ENCODE measurements around the gene ADAD1.

Gene ADAD1

DNA sequence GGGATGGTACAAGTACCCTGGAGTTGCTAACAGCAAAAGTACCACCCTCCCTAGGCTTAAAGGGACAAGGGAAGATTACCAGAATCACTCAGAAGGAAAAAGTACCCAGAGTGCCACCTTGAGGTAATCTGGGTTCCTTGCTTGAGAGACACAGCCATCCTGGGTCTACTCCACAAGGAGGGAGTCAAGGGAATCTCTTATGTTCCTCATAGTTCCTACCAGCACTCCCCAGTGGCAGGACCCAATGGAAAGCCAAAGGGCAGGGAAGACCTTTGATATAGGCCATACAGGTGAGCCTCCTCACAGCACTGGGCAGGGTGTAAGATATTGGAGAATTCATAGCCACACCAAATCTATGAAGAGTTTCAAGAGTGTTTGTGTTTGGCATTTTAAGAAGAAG lies 72.0 kb downstream of the ADAD1 start:
- no peak for DNase-seq
- intact Hi-C loops (cut with DNase I), result no loop called here

DNA sequence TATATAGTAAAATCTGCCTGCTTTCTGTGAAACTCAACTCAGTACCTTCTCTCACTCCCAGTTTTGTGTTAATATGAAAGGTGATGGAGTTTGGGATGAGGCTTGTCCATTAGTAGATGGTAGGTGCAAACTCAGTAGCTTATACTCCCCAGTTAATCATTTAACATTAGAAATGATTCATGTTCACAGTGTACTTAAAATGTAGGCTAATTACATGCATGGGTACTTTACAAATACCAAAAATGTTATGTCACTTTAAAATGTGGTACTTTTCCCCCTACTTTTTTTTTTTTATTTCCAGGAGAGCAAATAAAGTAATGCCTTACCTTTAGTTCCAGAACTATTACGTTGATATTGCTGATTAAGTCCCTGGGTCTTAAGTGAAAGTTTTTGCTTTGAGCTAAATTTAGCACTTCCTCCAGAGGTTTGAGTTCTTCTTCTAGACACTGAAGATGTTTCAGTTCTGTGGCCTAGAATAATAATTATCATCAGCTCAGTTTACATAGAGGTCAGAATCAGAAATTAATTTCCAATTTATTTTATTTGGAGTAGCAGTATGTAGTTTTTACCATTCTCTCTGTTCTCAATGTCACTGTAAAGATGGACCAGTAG lies 74.7 kb downstream of the ADAD1 start:
- DNase-seq, result no peak
- intact Hi-C loops (cut with DNase I), result no loop called here

DNA sequence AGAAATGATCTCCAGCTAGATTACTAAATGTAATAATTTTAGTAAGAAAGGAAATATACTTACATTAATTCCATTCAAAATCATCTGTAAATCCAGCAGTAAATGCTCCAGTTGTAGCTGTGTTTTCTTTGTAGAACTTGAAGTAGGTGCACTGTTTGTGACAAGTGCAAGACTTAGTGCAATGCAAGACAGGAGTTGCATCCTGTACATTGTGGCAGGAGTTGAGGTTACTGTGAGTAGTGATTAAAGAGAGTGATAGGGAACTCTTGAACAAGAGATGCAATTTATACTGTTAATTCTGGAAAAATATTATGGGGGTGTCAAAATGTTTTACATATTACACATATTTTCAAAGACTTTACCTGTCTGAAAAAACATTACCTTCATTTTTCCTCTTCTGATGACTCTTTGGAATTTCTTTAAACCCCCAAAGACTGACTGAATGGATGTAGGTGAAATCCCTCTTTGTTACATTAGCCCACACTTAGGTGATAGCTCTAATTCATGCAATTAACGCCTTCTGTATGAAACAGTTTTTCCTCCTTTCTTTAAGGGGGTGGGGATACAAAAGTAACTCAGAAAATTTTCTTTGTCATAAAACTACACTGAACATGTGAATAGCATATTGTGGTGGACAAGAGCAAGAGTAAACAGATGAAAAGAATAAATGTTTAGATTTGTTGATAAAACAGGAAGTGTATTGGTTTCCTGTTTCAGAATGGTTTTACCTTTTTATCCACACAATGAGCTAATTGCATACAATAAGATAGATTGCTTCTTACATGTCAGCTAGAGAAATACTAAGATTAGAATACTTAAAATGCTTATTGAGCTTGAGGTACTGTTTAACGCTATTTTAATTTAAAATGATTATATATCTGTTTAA lies 77.7 kb downstream of the ADAD1 start, which contains the start of gene IL2:
TSS of gene IL2 (minus strand) at position 495 of the 886 bp plus-strand sequence. CDS start at position 210, 285 bp downstream.
- DNase-seq, result no peak
- intact Hi-C loops (cut with DNase I), result no loop called here

DNA sequence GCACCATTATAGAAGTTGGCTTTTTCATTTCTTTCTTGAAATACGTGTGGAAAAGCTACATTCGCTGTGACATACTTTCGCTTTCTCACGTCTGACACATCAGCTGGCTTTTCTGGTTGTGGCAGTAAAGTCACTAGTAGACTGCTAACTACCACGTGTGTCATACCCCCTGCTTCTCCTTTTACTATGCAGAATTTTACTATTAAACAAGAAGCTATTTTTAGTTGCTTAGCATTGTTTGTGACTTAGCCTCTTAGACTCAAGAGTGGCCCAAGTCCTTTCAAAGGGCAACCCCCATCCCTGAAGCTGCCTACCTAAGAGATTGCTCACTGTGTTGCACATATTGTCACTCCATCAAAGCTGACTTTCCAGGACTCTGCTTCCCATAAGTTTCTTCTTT lies 79.8 kb downstream of the ADAD1 start:
- intact Hi-C loops (cut with DNase I), result no loop called here
- no peak for DNase-seq

DNA sequence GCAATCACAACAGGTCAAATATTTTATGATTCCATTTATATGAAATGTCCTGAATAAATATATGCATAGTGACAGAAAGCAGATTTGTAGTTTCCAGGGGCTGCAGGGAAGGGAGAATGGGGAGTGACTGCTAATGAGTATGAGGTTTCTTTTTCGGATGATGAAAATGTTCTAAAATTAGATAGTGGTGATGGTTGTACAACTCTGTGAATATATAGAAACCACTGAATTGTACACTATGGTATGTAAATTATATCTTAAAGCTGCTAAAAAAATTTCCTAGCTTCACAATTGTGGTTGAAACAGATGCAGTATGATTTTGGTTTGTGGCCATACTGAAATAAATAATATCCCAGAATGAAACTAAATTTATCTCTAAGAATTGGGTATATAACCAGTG lies 90.6 kb downstream of the ADAD1 start:
- DNase-seq, result no peak
- intact Hi-C loops (cut with DNase I), result no loop called here

DNA sequence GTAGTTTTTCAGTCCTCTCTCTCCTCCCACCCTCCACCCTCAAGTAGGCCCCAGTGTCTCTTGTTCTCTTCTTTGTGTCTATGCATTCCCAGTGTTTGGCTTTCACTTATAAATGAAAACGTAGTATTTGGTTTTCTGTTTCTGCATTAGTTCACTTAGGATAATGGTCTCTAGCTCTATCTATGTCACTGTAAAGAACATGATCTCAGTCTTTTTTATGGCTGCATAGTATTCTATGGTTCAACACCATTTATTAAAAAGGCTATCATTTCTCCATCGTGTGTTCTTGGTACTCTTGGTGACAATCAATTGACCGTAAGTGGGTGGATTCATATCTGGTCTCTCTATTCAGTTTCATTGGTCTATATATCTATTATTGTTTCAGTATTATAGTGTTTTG lies 96.4 kb downstream of the ADAD1 start:
- DNase-seq, result no peak
- intact Hi-C loops (cut with DNase I), result no loop called here

DNA sequence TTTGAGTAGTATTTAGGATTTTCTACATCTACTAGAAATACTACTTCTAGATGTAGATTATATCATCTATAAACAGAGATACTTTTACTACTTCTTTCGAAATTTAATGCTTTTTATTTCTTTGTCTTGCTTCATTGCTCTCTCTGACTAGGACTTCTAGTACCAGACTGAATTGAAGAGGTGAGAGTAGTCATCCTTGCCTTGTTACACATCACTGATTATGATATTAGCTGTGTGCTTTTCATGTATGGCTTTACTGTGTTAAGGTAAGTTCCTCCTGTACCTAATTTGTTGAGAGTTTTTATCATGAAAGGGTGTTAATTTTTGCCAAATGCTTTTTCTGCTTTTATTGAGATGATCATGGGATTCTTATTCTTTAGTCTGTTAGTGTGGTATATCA lies 97.3 kb downstream of the ADAD1 start:
- DNase-seq, result no peak
- intact Hi-C loops (cut with DNase I), result no loop called here

DNA sequence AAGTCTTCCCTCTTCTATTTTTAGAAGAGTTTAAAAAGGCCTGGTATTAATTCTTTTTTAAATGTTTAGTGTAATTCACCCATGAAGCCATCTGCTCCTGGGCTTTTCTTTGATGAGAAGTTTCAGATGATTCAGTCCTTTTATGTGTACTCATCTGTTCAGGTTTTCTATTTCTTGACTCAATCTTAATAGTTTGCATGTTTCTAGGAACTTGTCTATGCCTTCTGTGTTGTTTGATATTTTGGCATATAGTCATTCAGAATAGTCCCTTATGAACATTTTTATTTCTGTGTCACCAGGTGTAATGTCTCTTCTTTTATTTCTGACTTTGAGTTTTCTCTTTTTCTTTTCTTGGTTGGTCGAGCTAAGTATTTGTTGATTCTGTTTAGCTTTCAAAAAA lies 97.9 kb downstream of the ADAD1 start:
- intact Hi-C loops (cut with DNase I), result no loop called here
- DNase-seq, result no peak
